Left colon (tissue), 2 donors: Measurements from ENCODE around the gene MICA. TPM values are rescaled to one million over a fixed set of nuclear protein-coding genes. Genes with fewer than 3 reads are reported as not detected.
"Not testable (repeated sequence)": the region's sequence is repeated elsewhere in the genome, so short reads cannot be mapped to it uniquely, and the experiment has no call there.

Source experiments
- ATAC-seq: fragments of 200-7000 bp; cut with Tn5 transposase; one replicate; pipeline ENCODE4 v1.9.1; 2020; ENCODE audit warnings: mild to moderate bottlenecking, moderate library complexity
- DNase-seq, 2 donors: peaks; one replicate each; pipeline ENCODE4 v3.0.0-alpha.2; 2020
- intact Hi-C, 2 donors: fragments of 100-400 bp; cut with DNase I in 1 of 2; cut with micrococcal nuclease in 1 of 2; formaldehyde crosslinking; loops; one replicate each; pipeline versions ENCODE4 v1.11.2 to v1.14.0; 2022; cut with DNase I, micrococcal nuclease
- total RNA-seq, 2 donors: library from RNA; stranded (reverse); fragmentation: NEBNext Ultra II Directional; extraction: Animal tissue kit (Norgen Biotek cat#: 25700); gene quantifications; one replicate each; pipeline ENCODE4 v1.2.1, GENCODE V29; 2021
- donor health status: DM: no; HTN: no; CAD: no.
- donor health status: DM: yes; HTN: yes; CAD: no.

MICA gene
- total RNA-seq, 2 donors from 2014 or later: 18.5 to 23.7 TPM

DNA sequence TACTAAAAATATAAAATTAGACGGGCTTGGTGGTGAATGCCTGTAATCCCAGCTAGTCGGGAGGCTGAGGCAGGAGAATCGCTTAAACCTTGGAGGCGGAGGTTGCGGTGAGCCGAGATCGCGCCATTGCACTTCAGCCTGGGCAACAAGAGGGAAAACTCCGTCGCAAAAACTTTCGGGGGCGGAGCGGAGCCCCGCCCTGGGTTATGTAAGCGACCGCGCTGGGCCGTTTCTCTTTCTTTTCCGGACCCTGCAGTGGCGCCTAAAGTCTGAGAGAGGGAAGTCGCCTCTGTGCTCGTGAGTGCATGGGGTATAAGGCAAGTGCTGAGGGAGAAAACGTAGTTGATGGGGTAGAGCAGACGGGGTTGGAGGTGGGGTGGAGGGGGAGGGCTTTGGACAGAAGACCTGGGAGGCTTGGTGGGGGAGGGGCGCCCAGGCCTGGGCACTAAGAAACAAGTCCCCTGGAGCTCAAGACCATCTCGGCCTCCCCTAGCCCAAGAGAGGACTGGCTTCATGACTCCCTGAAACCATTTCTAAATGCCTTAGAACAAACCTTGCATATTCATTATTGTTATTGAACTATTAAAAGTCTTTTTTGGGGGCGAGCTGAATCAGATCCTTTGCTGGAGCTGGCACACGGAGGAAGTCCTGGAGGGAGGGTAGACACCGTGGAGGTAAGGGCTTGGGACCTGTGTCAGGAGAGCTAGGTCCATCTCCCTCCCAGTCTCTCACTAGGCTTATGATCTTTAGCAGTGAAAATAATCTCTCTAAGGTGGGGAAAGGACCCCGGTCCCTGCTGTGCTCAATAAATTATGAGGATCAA is 2.7 kb upstream of the MICA start:
- DNase-seq: peak; percentile 83 to 90
- ATAC-seq: peak; percentile 57
- intact Hi-C loops: no loop called here

GRCh38 chr6:31401403-31401802 is 2.0 kb upstream of the MICA start:
- ATAC-seq: peak; percentile 31
- intact Hi-C loops: no loop called here
- DNase-seq: peak in 1 of 2 donors; percentile 70

- DNase-seq (peak; percentile 46), ATAC-seq (no peak)
- intact Hi-C loops: no loop called here
Measured at GRCh38 chr6:31402324-31403282, 792 bp upstream of the MICA start.

DNA sequence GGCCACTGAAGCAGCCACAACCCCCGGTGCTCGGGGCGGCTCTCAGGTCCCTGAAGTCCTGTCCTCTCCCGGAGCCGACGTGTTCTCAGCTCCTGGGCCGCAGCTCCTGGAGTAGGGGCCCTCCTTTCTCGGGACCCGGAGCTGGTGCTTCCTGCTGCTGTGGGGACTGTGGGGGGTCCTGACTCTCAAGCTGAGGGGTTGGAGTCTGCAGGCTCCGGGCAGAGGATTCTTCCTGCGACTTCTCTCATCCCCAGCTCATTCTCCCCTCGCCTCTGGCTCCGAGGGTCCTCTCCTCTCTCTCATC is 618 bp downstream of the MICA start:
- ATAC-seq, DNase-seq, intact Hi-C loops: not testable (repeated sequence)

GRCh38 chr6:31405996-31406395 is 2.6 kb downstream of the MICA start:
- DNase-seq (no peak), ATAC-seq (no peak)
- intact Hi-C loops: no loop called here

DNA sequence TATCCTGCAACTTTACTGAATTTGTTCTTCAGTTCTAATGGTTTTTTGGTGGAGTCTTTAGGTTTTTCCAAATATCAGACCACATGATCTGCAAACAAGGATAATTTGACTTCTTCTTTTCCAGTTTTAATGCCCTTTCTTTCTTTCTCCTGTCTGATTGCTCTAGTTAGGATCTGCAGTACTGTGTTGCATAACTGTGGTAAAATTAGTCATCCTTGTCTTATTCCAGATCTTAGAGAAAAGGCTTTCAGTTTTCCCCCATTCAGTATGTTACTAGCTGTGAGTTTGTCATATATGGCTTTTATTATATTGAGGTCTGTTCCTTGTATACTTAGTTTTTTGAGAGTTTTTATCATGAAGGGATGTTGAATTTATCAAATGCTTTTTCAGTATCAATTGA is 4.3 kb downstream of the MICA start:
- DNase-seq (no peak), ATAC-seq (no peak)
- intact Hi-C loops: no loop called here

DNA sequence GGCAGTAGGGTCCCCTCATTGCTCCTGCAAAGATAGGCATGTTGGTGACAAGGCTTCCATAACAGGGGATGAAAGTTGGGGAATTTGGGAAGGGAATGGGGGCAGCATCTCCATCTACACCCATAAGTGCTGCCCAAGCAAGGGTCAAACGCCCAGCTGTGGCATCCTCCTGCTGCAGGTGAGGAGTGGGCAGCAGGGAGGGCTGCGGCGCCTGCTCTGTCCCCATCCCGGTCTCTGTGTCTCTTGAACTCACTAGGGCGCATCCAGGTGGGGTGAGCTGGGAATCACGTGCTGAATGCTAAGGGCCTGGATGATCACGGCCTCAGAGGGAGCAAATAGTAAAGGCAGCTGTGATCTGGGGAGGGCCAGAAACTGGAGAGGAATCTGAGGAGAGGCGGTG is 9.1 kb downstream of the MICA start:
- DNase-seq: no peak
- no peak for ATAC-seq
- intact Hi-C loops: no loop called here

DNA sequence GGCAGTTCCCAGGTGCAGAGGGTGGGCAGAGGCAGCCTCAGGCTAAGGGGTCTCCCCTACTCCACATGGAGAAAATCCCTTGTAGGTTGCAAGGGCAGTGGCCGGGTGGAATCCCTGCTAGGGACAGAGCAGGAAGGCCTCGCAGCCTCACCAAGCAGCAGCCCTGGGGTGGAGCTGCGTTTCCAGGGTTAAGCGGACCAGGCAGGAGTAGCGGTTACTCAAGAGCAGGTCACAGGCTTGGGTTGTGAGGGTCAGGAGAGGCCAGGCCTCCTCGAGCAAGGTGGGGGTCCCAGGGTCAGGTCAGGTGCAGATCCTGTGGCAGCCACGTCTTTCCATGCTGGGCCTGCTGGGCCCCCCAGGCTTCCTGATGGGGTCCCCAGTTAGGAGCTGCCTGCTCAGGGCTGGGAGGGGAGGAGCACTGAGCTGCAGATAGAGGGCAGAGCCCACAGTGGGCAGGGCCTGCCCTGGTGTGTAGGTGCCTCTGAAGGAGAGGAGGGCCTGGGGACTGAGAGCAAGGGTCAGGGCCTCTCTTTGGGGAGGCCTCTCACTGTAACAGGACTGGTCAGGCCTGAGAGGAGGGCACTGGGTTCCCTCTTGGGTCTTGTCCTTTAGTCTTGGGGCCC is 10.9 kb downstream of the MICA start:
- ATAC-seq, intact Hi-C loops, DNase-seq: not testable (repeated sequence)

DNA sequence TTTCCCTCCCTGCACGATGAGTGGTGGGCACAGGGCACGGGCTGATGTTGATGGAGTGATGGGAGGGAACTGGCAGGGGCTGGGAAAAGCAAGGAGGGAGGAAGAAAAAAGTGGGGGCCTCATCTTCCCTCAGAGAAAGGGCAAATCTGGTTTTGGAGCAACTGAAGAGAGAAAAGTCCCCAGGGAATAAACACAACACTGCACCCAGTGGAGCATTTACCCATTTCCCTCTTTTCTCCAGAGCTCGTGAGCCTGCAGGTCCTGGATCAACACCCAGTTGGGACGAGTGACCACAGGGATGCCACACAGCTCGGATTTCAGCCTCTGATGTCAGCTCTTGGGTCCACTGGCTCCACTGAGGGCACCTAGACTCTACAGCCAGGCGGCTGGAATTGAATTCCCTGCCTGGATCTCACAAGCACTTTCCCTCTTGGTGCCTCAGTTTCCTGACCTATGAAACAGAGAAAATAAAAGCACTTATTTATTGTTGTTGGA is 11.4 kb downstream of the MICA start:
- DNase-seq (no peak), ATAC-seq (no peak)
- intact Hi-C loops: no loop called here

- DNase-seq (no peak), ATAC-seq (peak; percentile 9)
- intact Hi-C loops: no loop called here
Measured at GRCh38 chr6:31416394-31417014, 13.1 kb downstream of the MICA start.

DNA sequence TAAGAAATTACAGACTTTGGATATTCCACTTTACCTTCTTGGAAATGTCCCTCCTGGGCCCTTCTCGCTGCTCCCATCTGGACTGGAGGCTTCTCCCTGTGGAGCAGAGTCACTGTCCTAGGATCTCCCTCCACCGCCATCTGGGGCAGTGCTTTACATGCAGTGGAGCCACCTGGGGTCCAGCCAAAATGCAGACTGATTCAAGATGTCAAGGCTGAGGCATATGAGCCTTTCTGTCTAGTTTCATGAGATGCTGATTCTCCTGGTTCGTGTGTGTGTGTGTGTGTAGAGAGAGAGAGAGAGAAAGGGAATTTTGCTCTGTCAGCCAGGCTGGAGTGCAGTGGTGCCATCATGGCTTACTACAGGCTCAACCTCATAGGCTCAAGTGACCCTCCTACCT is 14.9 kb downstream of the MICA start:
- intact Hi-C loops: no loop called here
- DNase-seq: no peak
- no peak for ATAC-seq

DNA sequence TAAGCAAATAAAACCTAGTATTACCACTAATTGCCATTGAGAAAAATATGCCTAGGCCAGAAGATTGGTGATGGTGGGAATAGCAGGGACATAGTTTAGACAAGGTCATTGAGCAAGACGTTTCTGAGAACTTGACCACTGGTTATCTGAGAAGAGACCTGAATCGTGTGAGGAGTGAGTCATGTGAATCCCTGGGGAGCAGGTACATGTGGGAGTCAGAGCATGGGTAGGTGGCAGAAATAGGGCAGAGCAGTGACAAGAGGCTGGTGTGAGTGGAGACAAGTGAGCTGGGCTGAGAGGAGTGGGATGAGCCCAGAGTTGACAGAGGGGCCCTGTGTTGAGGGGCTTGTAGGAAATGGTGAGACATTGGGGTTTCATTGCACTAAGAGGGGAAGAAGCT is 16.4 kb downstream of the MICA start:
- ATAC-seq: peak; percentile 11
- intact Hi-C loops: no loop called here
- DNase-seq: no peak

- ATAC-seq: no peak
- intact Hi-C loops: no loop called here
- DNase-seq: no peak
Measured at GRCh38 chr6:31420546-31420945, 17.2 kb downstream of the MICA start.

DNA sequence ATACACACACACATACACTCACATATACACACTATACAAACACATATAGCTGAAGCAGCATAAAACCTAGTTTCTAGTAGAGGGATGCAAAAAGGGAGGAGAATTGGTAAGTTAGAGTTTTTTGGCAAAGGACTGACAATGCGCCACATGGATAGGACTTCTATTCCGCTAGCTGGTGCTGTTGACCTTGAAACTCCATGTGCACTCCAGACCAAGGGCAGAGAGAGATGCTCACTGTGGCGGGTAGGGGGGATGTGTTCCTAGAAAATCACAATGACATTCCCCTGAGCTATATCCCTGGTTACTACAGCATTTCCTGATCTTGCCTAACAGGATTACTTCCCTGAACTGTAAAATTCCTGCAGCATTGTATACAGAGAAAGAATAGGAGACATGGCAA is 19.2 kb downstream of the MICA start:
- ATAC-seq: peak; percentile 13
- intact Hi-C loops: no loop called here
- DNase-seq: no peak

GRCh38 chr6:31423550-31423949 is 20.2 kb downstream of the MICA start:
- intact Hi-C loops: no loop called here
- no peak for ATAC-seq
- DNase-seq: no peak

DNA sequence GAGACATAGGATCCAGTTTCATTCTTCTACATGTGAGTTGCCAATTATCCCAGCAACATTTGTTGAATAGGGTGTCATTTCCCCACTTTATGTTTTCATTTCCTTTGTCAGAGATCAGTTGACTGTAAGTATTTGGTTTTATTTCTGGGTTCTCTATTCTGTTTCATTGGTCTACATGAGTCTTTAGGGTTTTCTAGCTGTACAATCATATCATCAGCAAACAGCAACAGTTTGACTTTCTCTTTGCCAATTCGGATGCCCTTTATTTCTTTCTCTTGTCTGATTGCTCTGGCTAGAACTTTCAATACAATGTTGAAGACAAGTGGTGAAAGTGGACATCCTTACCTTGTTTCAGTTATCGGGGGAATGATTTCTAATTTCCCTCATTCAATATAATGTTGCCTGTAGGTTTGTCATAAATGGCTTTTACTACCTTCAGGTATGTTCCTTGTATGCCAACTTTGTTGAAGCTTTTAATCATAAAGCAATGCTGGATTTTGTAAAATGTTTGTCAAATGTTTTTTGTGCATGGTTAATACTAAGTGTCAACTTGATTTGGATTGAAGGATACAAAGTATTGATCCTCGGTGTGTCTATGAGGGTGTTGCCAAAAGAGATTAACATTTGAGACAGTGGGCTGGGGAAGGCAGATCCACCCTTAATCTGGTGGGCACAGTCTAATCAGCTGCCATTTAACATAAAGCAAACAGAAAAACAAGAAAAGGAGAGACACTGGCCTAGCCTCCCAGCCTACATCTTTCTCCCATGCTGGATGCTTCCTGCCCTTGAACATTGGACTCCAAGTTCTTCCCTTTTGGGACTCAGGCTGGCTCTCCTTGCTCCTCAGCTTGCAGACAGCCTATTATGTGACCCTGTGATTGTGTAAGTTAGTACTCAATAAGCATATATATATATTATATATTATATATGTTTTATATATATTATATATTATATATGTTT is 23.3 kb downstream of the MICA start:
- ATAC-seq (no peak), DNase-seq (no peak)
- intact Hi-C loops: no loop called here

DNA sequence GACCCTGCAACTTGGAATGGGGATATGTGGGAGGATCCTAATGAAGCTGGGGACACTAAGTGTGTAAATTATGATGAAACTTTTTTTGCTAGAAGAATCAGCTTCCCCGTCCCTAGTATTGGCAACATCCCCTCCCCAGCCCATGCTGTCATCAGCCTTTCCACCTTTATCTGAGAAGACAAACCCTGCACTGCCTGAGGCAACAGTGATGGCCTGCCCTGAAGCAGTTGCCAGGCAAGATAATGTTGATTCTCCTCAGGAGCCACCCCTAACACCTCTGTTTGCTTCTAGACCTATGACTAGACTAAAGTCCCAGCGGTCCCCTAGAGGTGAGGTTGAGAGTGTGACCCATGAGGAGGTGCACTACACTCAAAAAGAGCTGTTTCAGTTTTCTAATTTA is 27.1 kb downstream of the MICA start:
- DNase-seq (no peak), ATAC-seq (no peak)
- intact Hi-C loops: no loop called here

- intact Hi-C loops, DNase-seq, ATAC-seq: not testable (repeated sequence)
Measured at GRCh38 chr6:31435051-31435450, 31.7 kb downstream of the MICA start.
